GM21367 (cell line): ENCODE results near the gene EN2.

ENCODE experiments used
- ATAC-seq: cut with Tn5 transposase; IDR thresholded peaks from one replicate; pipeline ENCODE4 v1.9.1; 2021; ENCODE audit not compliant: unreplicated experiment

Gene EN2

GRCh38 chr7:155463114-155463811, 5.3 kb downstream of the EN2 start:
- no peak for ATAC-seq

- ATAC-seq, result no peak
Observed at GRCh38 chr7:155464183-155464582, 6.3 kb downstream of the EN2 start.

- ATAC-seq, result no peak
Observed at GRCh38 chr7:155464948-155465739, 7.2 kb downstream of the EN2 start.

- no peak for ATAC-seq
Observed at GRCh38 chr7:155465761-155466141, 7.8 kb downstream of the EN2 start.

- ATAC-seq, result no peak
Observed at GRCh38 chr7:155466142-155466813, 8.3 kb downstream of the EN2 start.

- no peak for ATAC-seq
Observed at GRCh38 chr7:155466814-155467733, 9.1 kb downstream of the EN2 start.

GRCh38 chr7:155467846-155468784, 10.2 kb downstream of the EN2 start:
- no peak for ATAC-seq

GRCh38 chr7:155468785-155469148, 10.8 kb downstream of the EN2 start:
- ATAC-seq, result no peak

GRCh38 chr7:155469311-155470185, 11.6 kb downstream of the EN2 start:
- no peak for ATAC-seq

GRCh38 chr7:155470186-155470487, 12.2 kb downstream of the EN2 start:
- ATAC-seq, result no peak

- no peak for ATAC-seq
Observed at GRCh38 chr7:155470686-155471638, 13.0 kb downstream of the EN2 start.

GRCh38 chr7:155471718-155472117, 13.8 kb downstream of the EN2 start:
- no peak for ATAC-seq

GRCh38 chr7:155477476-155477875, 19.5 kb downstream of the EN2 start:
- ATAC-seq, result peak; percentile 95

GRCh38 chr7:155481764-155482163, 23.8 kb downstream of the EN2 start:
- no peak for ATAC-seq

GRCh38 chr7:155482511-155483183, 24.7 kb downstream of the EN2 start:
- ATAC-seq, result no peak

- ATAC-seq, result no peak
Observed at GRCh38 chr7:155483245-155483644, 25.3 kb downstream of the EN2 start.

GRCh38 chr7:155483868-155484325, 26.0 kb downstream of the EN2 start:
- ATAC-seq, result no peak
